GM18517 (cell line): ENCODE results near the gene SLCO4A1.
A peak's percentile ranks its signal among the peaks of the same experiment; 100 is the strongest.
"Not testable (repeated sequence)": the region's sequence is repeated elsewhere in the genome, so short reads cannot be mapped to it uniquely, and the experiment has no call there.

Source experiments
- ATAC-seq: cut with Tn5 transposase; IDR thresholded peaks from one replicate; pipeline ENCODE4 v1.9.1; 2021; ENCODE audit warnings: mild to moderate bottlenecking, moderate library complexity; ENCODE audit not compliant: unreplicated experiment

SLCO4A1 gene

GRCh38 chr20:62622178-62622876, 20.0 kb upstream of the SLCO4A1 start:
- ATAC-seq = no peak

GRCh38 chr20:62622877-62623487, 19.3 kb upstream of the SLCO4A1 start:
- no peak for ATAC-seq

GRCh38 chr20:62623488-62624324, 18.6 kb upstream of the SLCO4A1 start:
- peak; percentile 65 for ATAC-seq

- ATAC-seq = peak; percentile 45
Observed at GRCh38 chr20:62624325-62624690, 18.0 kb upstream of the SLCO4A1 start.

- no peak for ATAC-seq
Observed at GRCh38 chr20:62624719-62625453, 17.4 kb upstream of the SLCO4A1 start.

- ATAC-seq = no peak
Observed at GRCh38 chr20:62625516-62625915, 16.8 kb upstream of the SLCO4A1 start.

- no peak for ATAC-seq
Observed at GRCh38 chr20:62625921-62626547, 16.3 kb upstream of the SLCO4A1 start.

GRCh38 chr20:62627425-62627824, 14.9 kb upstream of the SLCO4A1 start:
- ATAC-seq = not testable (repeated sequence)

GRCh38 chr20:62627901-62628612, 14.2 kb upstream of the SLCO4A1 start:
- ATAC-seq = peak; percentile 40

- no peak for ATAC-seq
Observed at GRCh38 chr20:62628691-62629090, 13.6 kb upstream of the SLCO4A1 start.

- no peak for ATAC-seq
Observed at GRCh38 chr20:62629864-62630470, 12.3 kb upstream of the SLCO4A1 start.

- no peak for ATAC-seq
Observed at GRCh38 chr20:62631336-62632308, 10.7 kb upstream of the SLCO4A1 start.

- no peak for ATAC-seq
Observed at GRCh38 chr20:62632575-62633090, 9.7 kb upstream of the SLCO4A1 start.

- no peak for ATAC-seq
Observed at GRCh38 chr20:62633598-62634329, 8.5 kb upstream of the SLCO4A1 start.

- ATAC-seq = no peak
Observed at GRCh38 chr20:62634330-62634967, 7.9 kb upstream of the SLCO4A1 start.

GRCh38 chr20:62635232-62635631, 7.1 kb upstream of the SLCO4A1 start:
- no peak for ATAC-seq

GRCh38 chr20:62635852-62636251, 6.5 kb upstream of the SLCO4A1 start:
- no peak for ATAC-seq
